DOHH2 (cell line): ENCODE measurements around the gene NCF2.

Experiments
- EZH2phosphoT487 ChIP-seq: fragments of 200-600 bp; sonication (generic); IDR thresholded peaks from 2 replicates; pipeline ENCODE4 v1.6.1; 2017; ENCODE audit warnings: borderline replicate concordance, mild to moderate bottlenecking, antibody characterized with exemption, low read length, moderate library complexity, mixed read lengths
- TF ChIP-seq, protein P1 (sequence below): fragments of 200-600 bp; sonication (generic); IDR thresholded peaks from one replicate; pipeline ENCODE4 v1.5.1; 2014; ENCODE audit warnings: antibody characterized with exemption, mild to moderate bottlenecking, low read depth, low read length; ENCODE audit not compliant: poor library complexity, severe bottlenecking

DNA sequence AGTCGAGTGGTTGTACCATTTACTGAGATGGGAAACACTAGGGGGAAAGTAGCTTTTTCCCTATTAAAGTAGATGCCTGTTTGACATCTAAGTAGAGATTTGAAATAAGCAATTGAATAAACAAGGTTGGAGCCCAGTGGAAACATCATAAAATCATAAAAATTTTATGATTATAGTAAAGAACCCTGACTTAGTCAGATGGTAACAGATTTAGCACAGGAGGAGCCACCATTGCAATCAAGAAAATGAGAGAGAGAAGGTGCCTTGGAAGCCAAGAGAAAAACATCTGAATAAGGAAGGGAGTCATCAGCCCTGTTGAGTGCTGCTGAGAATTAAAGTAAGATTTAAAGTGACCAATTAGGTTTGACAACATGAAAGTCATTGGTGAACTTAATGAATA is 68.2 kb downstream of the NCF2 start:
- TF ChIP-seq, protein P1, sequence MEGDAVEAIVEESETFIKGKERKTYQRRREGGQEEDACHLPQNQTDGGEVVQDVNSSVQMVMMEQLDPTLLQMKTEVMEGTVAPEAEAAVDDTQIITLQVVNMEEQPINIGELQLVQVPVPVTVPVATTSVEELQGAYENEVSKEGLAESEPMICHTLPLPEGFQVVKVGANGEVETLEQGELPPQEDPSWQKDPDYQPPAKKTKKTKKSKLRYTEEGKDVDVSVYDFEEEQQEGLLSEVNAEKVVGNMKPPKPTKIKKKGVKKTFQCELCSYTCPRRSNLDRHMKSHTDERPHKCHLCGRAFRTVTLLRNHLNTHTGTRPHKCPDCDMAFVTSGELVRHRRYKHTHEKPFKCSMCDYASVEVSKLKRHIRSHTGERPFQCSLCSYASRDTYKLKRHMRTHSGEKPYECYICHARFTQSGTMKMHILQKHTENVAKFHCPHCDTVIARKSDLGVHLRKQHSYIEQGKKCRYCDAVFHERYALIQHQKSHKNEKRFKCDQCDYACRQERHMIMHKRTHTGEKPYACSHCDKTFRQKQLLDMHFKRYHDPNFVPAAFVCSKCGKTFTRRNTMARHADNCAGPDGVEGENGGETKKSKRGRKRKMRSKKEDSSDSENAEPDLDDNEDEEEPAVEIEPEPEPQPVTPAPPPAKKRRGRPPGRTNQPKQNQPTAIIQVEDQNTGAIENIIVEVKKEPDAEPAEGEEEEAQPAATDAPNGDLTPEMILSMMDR, result no peak
- no peak for TF ChIP-seq EZH2phosphoT487
